ENCODE results near the gene PTPRN2. TPM values are rescaled to one million over a fixed set of nuclear protein-coding genes. Genes with fewer than 3 reads are reported as not detected.

Gene PTPRN2
- total and polyA plus RNA-seq, 9 of the 15 experiments (the other 6 are each of a cell fraction or from before 2014, with no cell fraction given): not detected

DNA sequence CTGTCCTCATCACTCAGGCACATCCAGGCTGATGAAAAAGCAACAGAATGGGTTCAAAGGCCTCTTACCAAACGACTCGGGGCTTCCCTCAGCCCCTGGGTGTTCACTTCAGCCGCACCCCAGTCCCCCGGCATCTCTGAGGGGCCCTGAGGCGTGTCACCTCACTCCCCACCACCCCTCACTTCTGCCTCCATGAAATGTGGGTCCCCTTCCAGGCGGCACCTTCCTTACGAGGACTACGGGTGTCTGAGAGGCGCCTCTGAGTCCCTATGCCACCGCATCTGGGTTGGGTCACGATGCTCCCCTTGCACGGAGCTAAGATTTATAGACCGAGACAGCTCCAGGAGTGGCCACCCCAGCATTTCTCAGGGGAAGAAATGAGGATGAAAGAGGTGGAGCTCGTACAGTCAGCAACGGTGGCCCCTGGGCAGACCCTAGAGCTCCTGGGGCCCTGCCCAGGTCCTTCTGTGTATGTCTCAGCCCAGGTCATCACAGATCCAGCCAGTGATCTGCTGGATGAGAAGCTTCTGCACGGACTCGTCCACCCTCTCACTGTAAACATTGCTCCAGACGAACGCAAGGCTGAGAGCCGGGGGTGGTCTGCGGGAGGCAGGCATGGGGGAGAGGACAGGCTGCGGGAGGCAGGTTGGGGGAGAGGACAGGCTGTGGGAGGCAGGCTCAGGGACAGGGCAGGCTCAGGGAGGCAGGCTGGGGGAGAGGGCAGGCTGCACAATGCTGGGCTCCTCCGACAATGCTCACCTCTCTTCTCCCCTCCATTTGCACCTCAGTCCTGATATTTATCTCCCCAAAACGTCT, 842.6 kb downstream of the PTPRN2 start (continued):
- no peak for TF ChIP-seq YY1 (IDR thresholded peaks at IDR 0.05; ENCODE audit: borderline replicate concordance in 1 of 3, control insufficient read depth in 1 of 3, extremely low read depth in 1 of 3, insufficient read depth in 3 of 3, insufficient read length in 1 of 3, insufficient replicate concordance in 2 of 3, low read depth in 1 of 3, low read length in 2 of 3)

DNA sequence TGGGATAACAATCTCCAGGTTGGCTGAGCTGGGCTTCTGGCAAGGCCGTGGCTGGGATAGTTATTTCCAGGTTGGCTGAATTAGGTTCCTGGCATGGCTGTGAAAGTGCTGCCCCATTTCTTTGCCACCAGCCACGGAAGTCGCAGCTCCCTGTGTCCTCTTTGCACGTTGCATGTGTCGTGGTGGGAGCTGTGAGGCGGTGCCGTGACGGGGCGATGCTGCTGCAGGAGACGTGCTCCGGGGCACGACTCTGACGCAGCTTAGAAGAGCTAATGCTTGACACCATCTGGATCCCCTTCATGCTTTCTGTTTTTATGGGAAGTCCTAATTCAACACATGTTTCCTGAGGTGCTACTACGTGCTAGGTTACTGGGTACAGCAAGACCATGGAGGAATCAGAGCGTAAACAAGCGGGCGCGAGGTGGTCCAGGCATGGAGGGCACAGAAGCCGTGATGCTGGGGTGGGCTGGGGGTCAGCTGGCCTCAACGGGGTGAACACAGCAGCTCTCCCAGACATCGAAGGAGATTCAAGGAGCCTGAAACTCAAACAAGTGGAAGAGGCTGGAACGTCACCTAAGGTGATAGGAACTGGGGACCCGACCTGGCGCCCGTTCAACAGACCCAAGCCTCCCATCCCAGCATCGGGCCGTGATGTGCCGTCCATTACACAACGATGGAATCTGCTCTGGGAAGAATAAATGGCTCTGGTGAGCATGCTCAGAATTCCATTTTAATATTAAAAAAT, 843.7 kb downstream of the PTPRN2 start:
- ATAC-seq: no peak
- WGBS (ENCODE audit: insufficient coverage, low coverage, missing lambda C conversion rate): 2% methylated on average over 29 of the region's 29 CpGs
- intact Hi-C loops (cut with micrococcal nuclease): no loop called here

More for the DNA sequence above, 843.7 kb downstream of the PTPRN2 start:
- Histone ChIP-seq H3K79me2 (ENCODE audit: control insufficient read depth, insufficient read depth, low read length) (no peaks in the 10 kb centered on the region), H4K20me1 (replicated peaks; ENCODE audit: control insufficient read depth, insufficient read depth, low read length) (peaks cover 9% of the 10 kb centered on the region), H3K27ac (ENCODE audit: extremely low read depth, low read depth, low read length) (no peak overlapping the region), H3K9me3 (replicated peaks; ENCODE audit: control insufficient read depth, insufficient read depth, low read depth, low read length) (no peaks in the 10 kb centered on the region), H3K9ac (ENCODE audit: insufficient read depth in 1 of 2, low read depth in 2 of 2, low read length in 2 of 2) (no peak overlapping the region), H3K9me1 (ENCODE audit: control insufficient read depth, insufficient read depth, low read length) (no peaks in the 10 kb centered on the region), H2AFZ (ENCODE audit: low read depth, low read length) (no peak overlapping the region), H3K4me3 (no peak overlapping the region), H3K4me1 (replicated peaks in 1 of 2; ENCODE audit: control insufficient read depth in 2 of 2, insufficient read depth in 2 of 2, low read length in 2 of 2) (no peaks in the 10 kb centered on the region), H3K36me3 (ENCODE audit: control insufficient read depth, insufficient read depth, low read length) (no peaks in the 10 kb centered on the region), H3K27me3 (ENCODE audit: control insufficient read depth in 2 of 2, insufficient read depth in 2 of 2, low read length in 2 of 2) (peaks cover 59 to 77% of the 10 kb centered on the region in 2 experiments), H3K4me2 (ENCODE audit: insufficient read depth, low read length) (no peak overlapping the region)
- in situ Hi-C loops (cut with MboI): no loop called here
- no peak for TF ChIP-seq ZNF695 (CRISPR knock-in tag; IDR thresholded peaks at IDR 0.05)
- TF ChIP-seq KLF13 (tag; IDR thresholded peaks at IDR 0.05; ENCODE audit: borderline replicate concordance, low read depth): no peak
- TF ChIP-seq PTBP1 (IDR thresholded peaks at IDR 0.05; ENCODE audit: low read depth, low read length): no peak
- no peak for TF ChIP-seq ZNF444 (CRISPR knock-in tag; IDR thresholded peaks at IDR 0.05)
- TF ChIP-seq, protein P1, sequence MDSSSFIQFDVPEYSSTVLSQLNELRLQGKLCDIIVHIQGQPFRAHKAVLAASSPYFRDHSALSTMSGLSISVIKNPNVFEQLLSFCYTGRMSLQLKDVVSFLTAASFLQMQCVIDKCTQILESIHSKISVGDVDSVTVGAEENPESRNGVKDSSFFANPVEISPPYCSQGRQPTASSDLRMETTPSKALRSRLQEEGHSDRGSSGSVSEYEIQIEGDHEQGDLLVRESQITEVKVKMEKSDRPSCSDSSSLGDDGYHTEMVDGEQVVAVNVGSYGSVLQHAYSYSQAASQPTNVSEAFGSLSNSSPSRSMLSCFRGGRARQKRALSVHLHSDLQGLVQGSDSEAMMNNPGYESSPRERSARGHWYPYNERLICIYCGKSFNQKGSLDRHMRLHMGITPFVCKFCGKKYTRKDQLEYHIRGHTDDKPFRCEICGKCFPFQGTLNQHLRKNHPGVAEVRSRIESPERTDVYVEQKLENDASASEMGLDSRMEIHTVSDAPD (CRISPR knock-in tag; IDR thresholded peaks at IDR 0.05): no peak
- TF ChIP-seq TFAM (CRISPR knock-in tag; conservative IDR thresholded peaks at IDR 0.05): no peak
- no peak for TF ChIP-seq ZNF274 (IDR thresholded peaks at IDR 0.05; ENCODE audit: borderline replicate concordance, low read depth, low read length)
- TF ChIP-seq HIVEP1 (CRISPR knock-in tag; IDR thresholded peaks at IDR 0.05): no peak
- no peak for TF ChIP-seq MAFG (tag; conservative IDR thresholded peaks at IDR 0.05)
- TF ChIP-seq SMARCB1 (IDR thresholded peaks at IDR 0.05; ENCODE audit: insufficient read length, low read depth): no peak
- TF ChIP-seq KLF1 (tag; IDR thresholded peaks at IDR 0.05): no peak
- no peak for TF ChIP-seq KLF6 (CRISPR knock-in tag; IDR thresholded peaks at IDR 0.05; ENCODE audit: borderline replicate concordance)
- TF ChIP-seq NFE2 (IDR thresholded peaks at IDR 0.05; ENCODE audit: low read depth): no peak
- no peak for FAIRE-seq
- no TSS peak for BruUV-seq (replicated peaks)
- POLR2A ChIA-PET: no interaction called here
- no peak for DNase-seq (ENCODE audit: extremely low read depth in 1 of 4, low spot score in 3 of 4)
- CTCF ChIA-PET (ENCODE audit: low intra/inter-chr PET ratio): no interaction called here
